H1 (cell line): Measurements from ENCODE around the gene LPAR3. TPM values are rescaled to one million over a fixed set of nuclear protein-coding genes. Genes with fewer than 3 reads are reported as not detected.

Experiments
- CTCF ChIP-seq, 3 experiments: IDR thresholded peaks; 1 replicate in 2 of 3; 2 replicates in 1 of 3; pipeline versions ENCODE4 v1.5.1 to v1.6.1; 2011; ENCODE audit warnings: low read length in 3 of 3, mild to moderate bottlenecking in 3 of 3, inconsistent platforms in 2 of 3, low read depth in 1 of 3, moderate library complexity in 1 of 3; ENCODE audit not compliant: insufficient read depth in 1 of 3; ENCODE audit errors: control extremely low read depth in 1 of 3
- JUN ChIP-seq: IDR thresholded peaks from 2 replicates; pipeline ENCODE4 v1.6.1; 2011; ENCODE audit warnings: low read depth, mild to moderate bottlenecking, improper control_type of control experiment, low read length
- RAD21 ChIP-seq, 2 experiments: IDR thresholded peaks in 1 of 2; conservative IDR thresholded peaks in 1 of 2; 2 replicates each; pipeline ENCODE4 v1.6.1; 2011; ENCODE audit warnings: low read depth in 2 of 2, low read length in 2 of 2, improper control_type of control experiment in 1 of 2, inconsistent platforms in 1 of 2, mild to moderate bottlenecking in 1 of 2, moderate library complexity in 1 of 2
- SIRT6 ChIP-seq: IDR thresholded peaks from one replicate; pipeline ENCODE4 v1.7.1; 2012; ENCODE audit warnings: low read length, inconsistent platforms
- polyA plus RNA-seq, 7 experiments: library from polyadenylated mRNA; depleted of rRNA in 3 of 7; stranded (reverse) in 5 of 7; unstranded in 2 of 7; fragments of >200 nt in 5 of 7; fragments of 200-250 nt in 2 of 7; gene quantifications; 1 replicate in 5 of 7; 2 replicates in 1 of 7; 4 replicates in 1 of 7; pipeline versions ENCODE4 v1.2.1 to v1.2.3, GENCODE V29; 2011 to 2013; ENCODE audit warnings: missing spikeins in 2 of 7, mixed read lengths in 2 of 7
- total RNA-seq: library from RNA; stranded (reverse); fragmentation: NEBNext Ultra II Directional; extraction: Animal tissue kit (Norgen Biotek cat#: 25700); gene quantifications from 2 replicates; pipeline ENCODE4 v1.2.1, GENCODE V29; 2021

The LPAR3 gene
- total and polyA plus RNA-seq, 2 of the 8 experiments (the other 6 are each of a cell fraction or from before 2014, with no cell fraction given), result 17.1 to 25.4 TPM

GRCh38 chr1:84930329-84930728 is 37.3 kb upstream of the LPAR3 start (continued):
- TF ChIP-seq CTCF (IDR thresholded peaks at IDR 0.05; ENCODE audit: control extremely low read depth in 1 of 3, insufficient read depth in 1 of 3, low read depth in 1 of 3, low read length in 3 of 3) (no peak), SIRT6 (no peak), JUN (no peak), RAD21 (IDR thresholded peaks at IDR 0.05 in 1 of 2, conservative IDR thresholded peaks at IDR 0.05 in 1 of 2; ENCODE audit: low read depth in 2 of 2, low read length in 2 of 2) (no peak)
